ENCODE results near the gene AHNAK2.
"Not testable (repeated sequence)": the region's sequence is repeated elsewhere in the genome, so short reads cannot be mapped to it uniquely, and the experiment has no call there.

Gene AHNAK2

DNA sequence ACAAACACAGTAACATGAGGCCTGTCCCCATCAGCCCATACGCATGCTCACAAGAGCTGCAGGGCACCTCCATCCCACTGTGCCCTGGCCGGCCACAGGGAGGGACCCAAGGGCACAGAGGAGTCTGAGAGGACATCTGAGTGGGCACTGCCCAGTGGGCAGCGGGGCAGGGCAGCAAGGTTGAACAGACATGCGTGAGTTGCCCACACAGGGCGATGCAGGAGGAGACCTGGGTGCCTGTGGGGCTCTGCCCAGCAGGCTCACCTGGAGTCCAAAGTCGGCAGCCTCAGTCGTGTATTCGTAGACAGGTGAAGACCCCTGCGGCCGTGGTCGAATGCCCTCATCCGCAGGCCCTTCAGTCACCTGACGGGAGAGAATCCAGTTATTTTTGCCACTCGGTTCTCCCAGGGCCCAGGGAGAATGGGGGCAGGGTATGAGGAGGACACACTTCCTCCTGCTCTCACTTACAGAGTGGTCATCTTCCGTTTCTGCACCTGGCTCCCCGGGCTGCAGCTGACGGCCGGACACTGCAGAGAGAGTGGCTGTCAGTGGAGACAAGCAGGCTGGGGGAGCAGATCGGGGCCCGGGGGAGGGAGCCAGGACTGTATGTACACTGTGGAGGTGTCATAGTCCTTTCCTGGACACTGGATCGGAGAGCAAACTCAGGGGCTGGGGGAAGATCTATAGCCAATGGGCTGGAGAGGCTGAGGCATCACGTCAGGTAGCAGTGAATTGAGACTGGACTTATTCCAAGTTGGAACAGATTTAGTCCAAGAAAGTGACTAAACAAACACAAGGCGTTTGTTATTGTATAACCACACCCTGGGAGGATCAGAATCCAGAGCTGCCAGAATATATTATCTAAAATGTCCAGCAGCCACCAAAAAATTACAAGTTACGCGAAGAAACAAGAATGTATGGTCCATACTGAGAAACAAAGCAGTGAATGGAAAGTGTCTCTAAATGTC, 20.7 kb downstream of the AHNAK2 start:
- in situ Hi-C loops (cut with HindIII; ENCODE audit: low pct_unique_long_range_greater_than_20kb, low sequenced_read_pairs): no loop called here
- peak in 1 of 2 experiments; percentile 45 for DNase-seq (ENCODE audit: low read depth in 1 of 2, low spot score in 1 of 2)
- no peak for TF ChIP-seq JUND (IDR thresholded peaks at IDR 0.05; ENCODE audit: low read depth)

DNA sequence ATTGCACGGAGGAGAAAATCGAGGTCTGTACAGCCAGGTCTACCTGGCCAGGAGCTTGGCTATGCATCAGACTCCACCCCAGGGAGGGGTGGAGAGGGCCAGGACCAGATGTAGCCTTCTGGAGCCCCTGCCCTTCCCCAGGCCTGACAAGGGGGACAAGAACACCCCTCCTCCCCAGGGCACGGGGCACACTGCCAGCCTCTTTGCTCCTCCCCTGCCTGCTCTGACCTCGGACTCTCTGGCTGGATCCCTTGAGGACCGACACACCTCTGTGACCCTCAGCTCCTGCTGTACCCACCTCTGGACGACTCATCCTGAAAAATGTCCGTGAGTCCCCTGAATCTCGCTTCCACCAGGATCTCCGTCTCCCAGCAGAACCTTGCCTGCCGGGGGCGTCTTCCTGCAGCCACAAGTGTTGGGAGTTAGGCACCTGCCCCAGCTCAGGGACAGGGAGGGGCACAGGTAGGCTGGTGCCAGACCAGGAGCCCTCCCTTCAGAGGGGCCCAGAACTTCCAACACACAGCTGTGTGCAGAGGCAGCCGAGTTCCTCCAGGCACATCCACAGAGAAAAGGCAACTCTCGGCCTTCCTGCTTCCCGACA, 21.8 kb downstream of the AHNAK2 start:
- in situ Hi-C loops (cut with HindIII; ENCODE audit: low pct_unique_long_range_greater_than_20kb, low sequenced_read_pairs): no loop called here
- TF ChIP-seq JUND (IDR thresholded peaks at IDR 0.05; ENCODE audit: low read depth): no peak
- DNase-seq (ENCODE audit: low read depth in 1 of 2, low spot score in 1 of 2): no peak

DNA sequence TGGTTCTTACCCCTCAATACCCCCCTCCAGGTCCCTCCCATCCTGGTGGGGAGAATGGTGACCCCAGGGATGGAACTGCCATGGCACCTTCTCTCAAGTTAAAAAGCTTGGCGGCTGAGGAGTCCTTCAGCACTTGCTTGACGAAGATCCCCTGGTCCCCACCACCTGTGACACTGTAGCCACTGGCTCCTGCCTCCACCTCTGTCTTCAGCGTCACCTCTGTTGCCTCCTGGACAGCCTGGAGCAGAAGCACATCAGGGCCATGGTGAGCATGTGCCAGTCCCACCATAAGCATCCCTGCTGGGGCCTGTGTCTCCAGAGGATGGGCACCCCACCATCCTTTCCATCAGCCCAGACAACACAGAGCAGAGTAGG, 22.8 kb downstream of the AHNAK2 start:
- in situ Hi-C loops (cut with HindIII; ENCODE audit: low pct_unique_long_range_greater_than_20kb, low sequenced_read_pairs): no loop called here
- no peak for TF ChIP-seq JUND (IDR thresholded peaks at IDR 0.05; ENCODE audit: low read depth)
- no peak for DNase-seq (ENCODE audit: low read depth in 1 of 2, low spot score in 1 of 2)

DNA sequence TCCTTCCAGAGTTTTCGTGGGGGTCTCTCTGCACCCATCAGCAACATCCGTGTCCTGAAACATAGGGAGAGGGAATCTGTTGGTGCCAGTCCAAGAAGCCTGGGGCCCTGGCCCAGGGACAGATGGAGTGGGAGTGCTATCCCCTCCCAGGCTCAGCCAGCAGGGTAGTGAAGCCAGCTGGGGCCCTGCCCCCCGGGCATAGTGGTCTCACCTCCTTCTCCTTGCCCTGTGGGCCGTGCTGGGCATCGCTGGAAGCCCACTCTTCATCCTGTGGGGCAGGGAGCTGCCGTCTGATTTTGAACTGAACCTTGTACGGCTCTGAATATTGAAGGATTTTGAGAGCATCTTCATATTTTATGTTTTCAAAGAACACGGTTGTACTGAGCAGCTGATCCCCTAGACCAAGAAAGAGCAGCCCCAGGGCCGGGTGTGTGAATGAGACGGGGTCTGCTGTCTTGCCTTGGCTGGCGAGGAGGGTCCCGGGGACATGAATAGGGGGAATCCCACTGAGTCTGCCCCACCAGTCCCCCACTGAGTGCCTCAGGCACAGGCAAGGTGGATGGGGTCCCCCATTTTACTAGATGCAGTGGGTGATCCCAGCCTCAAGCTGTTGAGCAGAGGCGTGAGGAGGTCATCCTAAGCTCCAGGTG, 23.3 kb downstream of the AHNAK2 start:
- in situ Hi-C loops (cut with HindIII; ENCODE audit: low pct_unique_long_range_greater_than_20kb, low sequenced_read_pairs): no loop called here
- no peak for TF ChIP-seq JUND (IDR thresholded peaks at IDR 0.05; ENCODE audit: low read depth)
- DNase-seq (ENCODE audit: low read depth in 1 of 2, low spot score in 1 of 2): no peak

DNA sequence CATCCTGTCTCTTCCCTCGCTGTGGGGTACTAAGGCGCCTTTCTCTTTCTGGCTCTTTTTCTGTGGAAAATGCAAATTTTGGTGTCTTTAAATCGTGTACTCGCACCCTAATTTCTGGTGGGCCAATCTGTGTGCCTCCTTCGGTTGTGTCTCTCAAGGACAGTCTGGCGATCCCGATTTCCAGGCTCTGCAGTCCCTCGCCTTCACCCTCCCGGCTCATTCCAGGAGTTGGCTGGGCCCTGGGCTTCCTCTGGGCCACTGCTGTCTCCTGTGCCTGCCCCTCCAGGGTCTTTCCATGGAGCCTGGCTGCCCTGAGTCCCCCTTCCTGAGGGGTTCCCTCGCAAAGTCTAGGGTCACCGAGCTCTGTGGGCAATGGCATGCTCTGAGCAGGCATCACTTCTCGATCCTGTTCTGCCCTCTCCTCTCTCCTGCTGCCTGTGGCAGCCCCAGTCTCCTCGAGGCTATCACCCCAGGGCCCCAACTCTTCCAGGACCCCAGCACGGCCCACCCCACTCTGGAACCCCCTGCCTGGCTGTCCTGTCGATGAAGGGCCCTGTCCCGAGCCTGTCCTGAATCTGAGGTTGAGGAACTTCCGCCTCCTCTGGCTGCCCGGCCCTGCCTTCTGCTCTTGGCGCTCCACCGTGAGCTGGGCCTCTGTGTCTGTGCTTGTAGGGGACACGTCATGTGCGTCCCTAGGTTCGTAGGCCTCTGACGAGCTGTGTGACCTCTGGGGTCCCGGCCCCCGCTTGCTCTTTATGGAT, 24.1 kb downstream of the AHNAK2 start:
- in situ Hi-C loops (cut with HindIII; ENCODE audit: low pct_unique_long_range_greater_than_20kb, low sequenced_read_pairs): no loop called here
- TF ChIP-seq JUND (IDR thresholded peaks at IDR 0.05; ENCODE audit: low read depth): no peak
- DNase-seq (ENCODE audit: low read depth in 1 of 2, low spot score in 1 of 2): no peak

DNA sequence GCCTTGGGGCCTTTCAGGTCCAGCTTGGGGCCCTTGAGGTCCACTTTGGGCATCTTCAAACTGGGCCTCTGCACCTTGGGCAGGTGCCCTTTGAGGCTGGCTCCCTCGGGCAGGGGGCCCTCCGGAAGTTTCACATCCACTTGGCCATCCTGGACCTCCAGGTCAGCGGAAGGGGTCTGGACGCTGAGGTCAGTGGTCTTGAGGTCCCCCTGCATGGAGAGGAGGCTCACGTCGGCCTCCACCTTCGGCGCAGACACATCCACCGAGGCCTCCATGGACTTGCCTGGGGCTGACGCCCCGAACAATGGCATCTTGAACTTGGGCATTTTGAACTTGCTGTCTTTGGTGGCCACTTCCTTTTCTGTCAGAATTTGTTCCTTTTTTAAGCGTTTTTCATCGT, 25.1 kb downstream of the AHNAK2 start:
- no peak for DNase-seq (ENCODE audit: low read depth in 1 of 2, low spot score in 1 of 2)
- no peak for TF ChIP-seq JUND (IDR thresholded peaks at IDR 0.05; ENCODE audit: low read depth)
- in situ Hi-C loops (cut with HindIII; ENCODE audit: low pct_unique_long_range_greater_than_20kb, low sequenced_read_pairs): no loop called here

DNA sequence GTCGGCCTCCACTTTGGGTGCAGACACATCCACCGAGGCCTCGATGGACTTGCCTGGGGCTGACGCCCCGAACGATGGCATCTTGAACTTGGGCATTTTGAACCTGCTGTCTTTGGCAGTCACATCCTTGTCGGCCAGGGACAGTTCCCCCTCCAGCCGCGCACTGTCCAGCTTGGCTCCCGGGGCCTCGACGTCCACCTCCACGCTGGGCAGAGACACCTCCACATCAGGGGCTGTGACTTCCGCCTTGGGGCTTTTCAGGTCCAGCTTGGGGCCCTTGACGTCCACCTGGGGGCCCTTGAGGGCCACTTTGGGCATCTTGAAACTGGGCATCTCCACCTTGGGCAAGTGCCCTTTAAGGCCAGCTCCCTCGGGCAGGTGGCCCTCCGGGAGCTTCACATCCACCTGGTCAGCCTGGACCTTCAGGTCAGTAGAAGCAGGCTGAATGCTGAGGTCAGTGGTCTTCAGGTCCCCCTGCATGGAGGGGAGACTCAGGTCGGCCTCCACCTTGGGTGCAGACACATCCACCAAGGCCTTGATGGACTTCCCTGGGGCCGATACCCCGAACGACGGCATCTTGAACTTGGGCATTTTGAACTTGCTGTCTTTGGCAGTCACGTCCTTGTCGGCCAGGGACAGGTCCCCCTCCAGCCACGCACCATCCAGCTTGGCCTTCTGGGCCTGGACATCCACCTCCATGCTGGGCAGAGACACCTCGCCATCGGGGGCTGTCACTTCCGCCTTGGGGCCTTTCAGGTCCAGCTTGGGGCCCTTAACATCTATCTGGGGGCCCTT, 26.1 kb downstream of the AHNAK2 start:
- in situ Hi-C loops (cut with HindIII; ENCODE audit: low pct_unique_long_range_greater_than_20kb, low sequenced_read_pairs); DNase-seq (ENCODE audit: low read depth in 1 of 2, low spot score in 1 of 2): not testable (repeated sequence)

DNA sequence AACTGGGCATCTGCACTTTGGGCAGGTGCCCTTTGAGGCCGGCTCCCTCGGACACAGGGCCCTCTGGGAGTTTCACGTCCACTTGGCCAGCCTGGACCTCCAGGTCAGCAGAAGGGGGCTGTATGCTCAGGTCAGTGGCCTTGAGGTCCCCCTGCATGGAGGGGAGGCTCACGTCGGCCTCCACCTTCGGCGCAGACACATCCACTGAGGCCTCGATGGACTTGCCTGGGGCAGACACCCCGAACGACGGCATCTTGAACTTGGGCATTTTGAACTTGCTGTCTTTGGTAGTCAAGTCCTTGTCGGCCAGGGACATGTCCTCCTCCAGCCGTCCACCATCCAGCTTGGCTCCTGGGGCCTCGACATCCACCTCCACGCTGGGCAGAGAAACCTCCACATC, 27.5 kb downstream of the AHNAK2 start:
- DNase-seq (ENCODE audit: low read depth in 1 of 2, low spot score in 1 of 2); in situ Hi-C loops (cut with HindIII; ENCODE audit: low pct_unique_long_range_greater_than_20kb, low sequenced_read_pairs): not testable (repeated sequence)

DNA sequence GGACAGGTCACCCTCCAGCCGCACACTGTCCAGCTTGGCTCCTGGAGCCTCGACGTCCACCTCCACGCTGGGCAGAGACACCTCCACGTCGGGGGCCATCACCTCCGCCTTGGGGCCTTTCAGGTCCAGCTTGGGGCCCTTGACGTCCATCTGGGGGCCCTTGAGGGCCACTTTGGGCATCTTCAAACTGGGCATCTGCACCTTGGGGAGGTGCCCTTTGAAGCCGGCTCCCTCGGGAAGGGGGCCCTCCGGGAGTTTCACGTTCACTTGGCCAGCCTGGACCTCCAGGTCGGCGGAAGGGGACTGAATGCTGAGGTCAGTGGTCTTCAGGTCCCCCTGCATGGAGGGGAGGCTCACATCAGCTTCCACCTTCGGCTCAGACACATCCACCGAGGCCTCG, 28.2 kb downstream of the AHNAK2 start:
- no peak for DNase-seq (ENCODE audit: low read depth in 1 of 2, low spot score in 1 of 2)
- no peak for TF ChIP-seq JUND (IDR thresholded peaks at IDR 0.05; ENCODE audit: low read depth)
- in situ Hi-C loops (cut with HindIII; ENCODE audit: low pct_unique_long_range_greater_than_20kb, low sequenced_read_pairs): no loop called here

DNA sequence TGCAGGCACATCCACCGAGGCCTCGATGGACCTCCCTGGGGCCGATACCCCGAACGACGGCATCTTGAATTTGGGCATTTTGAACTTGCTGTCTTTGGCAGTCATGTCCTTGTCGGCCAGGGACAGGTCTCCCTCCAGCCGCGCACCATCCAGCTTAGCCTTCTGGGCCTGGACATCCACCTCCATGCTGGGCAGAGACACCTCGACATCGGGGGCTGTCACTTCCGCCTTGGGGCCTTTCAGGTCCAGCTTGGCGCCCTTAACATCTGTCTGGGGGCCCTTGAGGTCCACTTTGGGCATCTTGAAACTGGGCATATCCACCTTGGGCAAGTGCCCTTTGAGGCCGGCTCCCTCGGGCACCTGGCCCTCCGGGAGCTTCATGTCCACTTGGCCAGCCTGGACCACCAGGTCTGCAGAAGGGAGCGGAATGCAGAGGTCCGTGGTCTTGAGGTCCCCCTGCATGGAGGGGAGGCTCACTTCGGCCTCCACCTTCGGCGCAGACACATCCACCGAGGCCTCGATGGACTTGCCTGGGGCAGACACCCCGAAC, 28.7 kb downstream of the AHNAK2 start:
- in situ Hi-C loops (cut with HindIII; ENCODE audit: low pct_unique_long_range_greater_than_20kb, low sequenced_read_pairs); DNase-seq (ENCODE audit: low read depth in 1 of 2, low spot score in 1 of 2): not testable (repeated sequence)

DNA sequence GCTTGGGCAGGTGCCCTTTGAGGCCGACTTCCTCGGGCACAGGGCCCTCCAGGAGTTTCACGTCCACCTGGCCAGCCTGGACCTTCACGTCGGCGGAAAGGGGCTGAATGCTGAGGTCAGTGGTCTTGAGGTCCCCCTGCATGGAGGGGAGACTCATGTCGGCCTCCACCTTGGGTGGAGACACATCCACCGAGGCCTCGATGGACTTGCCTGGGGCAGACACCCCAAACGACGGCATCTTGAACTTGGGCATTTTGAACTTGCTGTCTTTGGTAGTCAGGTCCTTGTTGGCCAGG, 29.5 kb downstream of the AHNAK2 start:
- in situ Hi-C loops (cut with HindIII; ENCODE audit: low pct_unique_long_range_greater_than_20kb, low sequenced_read_pairs): no loop called here
- no peak for DNase-seq (ENCODE audit: low read depth in 1 of 2, low spot score in 1 of 2)
- no peak for TF ChIP-seq JUND (IDR thresholded peaks at IDR 0.05; ENCODE audit: low read depth)

DNA sequence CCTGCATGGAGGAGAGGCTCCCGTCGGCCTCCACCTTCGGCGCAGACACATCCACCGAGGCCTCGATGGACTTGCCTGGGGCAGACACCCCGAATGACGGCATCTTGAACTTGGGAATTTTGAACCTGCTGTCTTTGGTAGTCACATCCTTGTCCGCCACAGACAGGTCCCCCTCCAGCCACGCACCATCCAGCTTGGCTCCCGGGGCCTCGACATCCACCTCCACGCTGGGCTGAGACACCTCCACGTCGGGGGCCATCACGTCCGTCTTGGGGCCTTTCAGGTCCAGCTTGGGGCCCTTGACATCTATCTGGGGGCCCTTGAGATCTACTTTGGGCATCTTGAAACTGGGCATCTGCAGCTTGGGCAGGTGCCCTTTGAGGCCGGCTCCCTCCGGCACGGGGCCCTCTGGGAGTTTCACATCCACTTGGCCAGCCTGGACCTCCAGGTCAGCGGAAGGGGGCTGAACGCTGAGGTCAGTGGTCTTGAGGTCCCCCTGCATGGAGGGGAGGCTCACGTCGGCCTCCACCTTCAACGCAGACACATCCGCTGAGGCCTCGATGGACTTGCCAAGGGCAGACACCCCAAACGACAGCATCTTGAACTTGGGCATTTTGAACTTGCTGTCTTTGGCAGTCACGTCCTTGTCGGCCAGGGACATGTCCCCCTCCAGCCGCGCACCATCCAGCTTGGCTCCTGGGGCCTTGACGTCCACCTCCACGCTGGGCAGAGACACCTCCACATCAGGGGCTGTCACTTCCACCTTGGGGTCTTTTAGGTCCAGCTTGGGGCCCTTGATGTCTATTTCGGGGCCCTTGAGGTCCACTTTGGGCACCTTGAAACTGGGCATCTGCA, 30.1 kb downstream of the AHNAK2 start:
- in situ Hi-C loops (cut with HindIII; ENCODE audit: low pct_unique_long_range_greater_than_20kb, low sequenced_read_pairs); DNase-seq (ENCODE audit: low read depth in 1 of 2, low spot score in 1 of 2): not testable (repeated sequence)

DNA sequence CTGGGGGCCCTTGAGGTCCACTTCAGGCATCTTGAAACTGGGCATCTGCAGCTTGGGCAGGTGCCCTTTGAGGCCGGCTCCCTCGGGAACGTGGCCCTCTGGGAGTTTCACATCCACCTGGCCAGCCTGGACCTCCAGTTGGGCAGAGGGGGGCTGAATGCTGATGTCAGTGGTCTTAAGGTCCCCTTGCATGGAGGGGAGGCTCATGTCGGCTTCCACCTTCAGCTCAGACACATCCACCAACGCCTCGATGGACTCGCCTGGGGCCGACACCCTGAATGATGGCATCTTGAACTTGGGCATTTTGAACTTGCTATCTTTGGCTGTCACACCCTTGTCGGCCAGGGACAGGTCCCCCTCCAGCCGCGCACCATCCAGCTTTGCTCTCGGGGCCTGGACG, 31.0 kb downstream of the AHNAK2 start:
- in situ Hi-C loops (cut with HindIII; ENCODE audit: low pct_unique_long_range_greater_than_20kb, low sequenced_read_pairs); DNase-seq (ENCODE audit: low read depth in 1 of 2, low spot score in 1 of 2): not testable (repeated sequence)

DNA sequence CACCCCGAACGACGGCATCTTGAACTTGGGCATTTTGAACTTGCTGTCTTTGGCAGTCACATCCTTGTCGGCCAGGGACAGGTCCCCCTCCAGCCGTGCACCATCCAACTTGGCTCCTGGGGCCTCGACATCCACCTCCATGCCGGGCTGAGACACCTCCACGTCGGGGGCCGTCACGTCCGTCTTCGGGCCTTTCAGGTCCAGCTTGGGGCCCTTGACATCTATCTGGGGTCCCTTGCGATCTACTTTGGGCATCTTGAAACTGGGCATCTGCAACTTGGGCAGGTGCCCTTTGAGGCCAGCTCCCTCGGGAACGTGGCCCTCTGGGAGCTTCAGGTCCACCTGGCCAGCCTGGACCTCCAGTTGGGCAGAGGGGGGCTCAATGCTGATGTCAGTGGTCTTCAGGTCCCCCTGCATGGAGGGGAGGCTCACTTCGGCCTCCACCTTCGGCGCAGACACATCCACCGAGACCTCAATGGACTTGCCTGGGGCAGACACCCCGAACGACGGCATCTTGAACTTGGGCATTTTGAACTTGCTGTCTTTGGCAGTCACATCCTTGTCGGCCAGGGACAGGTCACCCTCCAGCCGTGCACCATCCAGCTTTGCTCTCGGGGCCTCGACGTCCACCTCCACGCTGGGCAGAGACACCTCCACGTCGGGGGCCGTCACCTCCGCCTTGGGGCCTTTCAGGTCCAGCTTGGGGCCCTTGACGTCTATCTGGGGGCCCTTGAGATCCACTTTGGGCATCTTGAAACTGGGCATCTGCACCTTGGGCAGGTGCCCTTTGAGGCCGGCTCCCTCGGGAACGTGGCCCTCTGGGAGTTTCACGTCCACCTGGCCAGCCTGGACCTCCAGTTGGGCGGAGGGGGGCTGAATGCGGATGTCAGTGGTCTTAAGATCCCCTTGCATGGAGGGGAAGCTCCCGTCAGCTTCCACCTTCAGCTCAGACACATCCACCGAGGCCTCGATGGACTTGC, 31.9 kb downstream of the AHNAK2 start:
- DNase-seq (ENCODE audit: low read depth in 1 of 2, low spot score in 1 of 2); in situ Hi-C loops (cut with HindIII; ENCODE audit: low pct_unique_long_range_greater_than_20kb, low sequenced_read_pairs): not testable (repeated sequence)

DNA sequence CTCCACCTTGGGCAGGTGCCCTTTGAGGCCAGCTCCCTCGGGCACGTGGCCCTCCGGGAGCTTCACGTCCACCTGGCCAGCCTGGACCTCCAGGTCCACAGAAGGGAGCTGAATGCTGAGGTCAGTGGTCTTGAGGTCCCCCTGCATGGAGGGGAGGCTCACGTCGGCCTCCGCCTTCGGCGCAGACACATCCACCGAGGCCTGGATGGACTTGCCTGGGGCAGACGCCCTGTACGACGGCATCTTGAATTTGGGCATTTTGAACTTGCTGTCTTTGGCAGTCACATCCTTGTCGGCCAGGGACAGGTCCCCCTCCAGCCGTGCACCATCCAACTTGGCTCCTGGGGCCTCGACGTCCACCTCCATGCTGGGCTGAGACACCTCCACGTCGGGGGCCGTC, 32.9 kb downstream of the AHNAK2 start:
- DNase-seq (ENCODE audit: low read depth in 1 of 2, low spot score in 1 of 2); in situ Hi-C loops (cut with HindIII; ENCODE audit: low pct_unique_long_range_greater_than_20kb, low sequenced_read_pairs): not testable (repeated sequence)

Data from T47D (cell line).